Activated B cell treated with CpG ODN at 0.5 μM for 24 hours (primary cell): ENCODE measurements around the gene SUPT20H. TPM values are rescaled to one million over a fixed set of nuclear protein-coding genes. Genes with fewer than 3 reads are reported as not detected.

Source experiments
- ATAC-seq: fragments of 200-7000 bp; cut with Tn5 transposase; one replicate; pipeline ENCODE4 v1.10.0; 2021; ENCODE audit warnings: low read depth, mild to moderate bottlenecking, moderate library complexity
- CTCF ChIA-PET: fragments of 350-600 bp; sonication (Branson Sonifier 250); formaldehyde crosslinking; loops from one replicate; lab custom pipeline; 2021; ENCODE audit warnings: antibody characterized with exemption; lab: Charles Lee
- POLR2A ChIA-PET: fragments of 350-600 bp; sonication (Branson Sonifier 250); formaldehyde crosslinking; loops from one replicate; lab custom pipeline; 2021; ENCODE audit warnings: antibody characterized with exemption; lab: Charles Lee
- DNase-seq: peaks from one replicate; pipeline ENCODE4 v3.0.0; 2022
- H3K27ac Mint-ChIP-seq: one replicate; pipeline ENCODE4 v1.8.0; 2020; ENCODE audit warnings: mixed read lengths
- H3K27me3 Mint-ChIP-seq: one replicate; pipeline ENCODE4 v1.8.0; 2021; ENCODE audit warnings: mixed read lengths
- H3K36me3 Mint-ChIP-seq: one replicate; pipeline ENCODE4 v1.8.0; 2021; ENCODE audit warnings: low read depth, mixed read lengths
- H3K4me1 Mint-ChIP-seq: one replicate; pipeline ENCODE4 v1.8.0; 2021; ENCODE audit warnings: mixed read lengths
- H3K4me3 Mint-ChIP-seq: one replicate; pipeline ENCODE4 v1.8.0; 2020; ENCODE audit warnings: mild to moderate bottlenecking, mixed read lengths
- H3K9me3 Mint-ChIP-seq: one replicate; pipeline ENCODE4 v1.8.0; 2020; ENCODE audit warnings: mixed read lengths
- intact Hi-C: fragments of 100-400 bp; cut with micrococcal nuclease; formaldehyde crosslinking; loops from one replicate; pipeline ENCODE4 v1.15.1; 2024
- total RNA-seq: library from RNA; stranded (reverse); gene quantifications from 2 replicates; pipeline ENCODE4 v1.2.3, GENCODE V29; 2022
- TF ChIP-seq, protein P1 (sequence below): fragments of 200-600 bp; IDR thresholded peaks from one replicate; pipeline ENCODE4 v1.8.0; 2022; ENCODE audit warnings: antibody characterized with exemption, mild to moderate bottlenecking

SUPT20H gene
- total RNA-seq, 1 donor from 2014 or later: 66.6 TPM

DNA sequence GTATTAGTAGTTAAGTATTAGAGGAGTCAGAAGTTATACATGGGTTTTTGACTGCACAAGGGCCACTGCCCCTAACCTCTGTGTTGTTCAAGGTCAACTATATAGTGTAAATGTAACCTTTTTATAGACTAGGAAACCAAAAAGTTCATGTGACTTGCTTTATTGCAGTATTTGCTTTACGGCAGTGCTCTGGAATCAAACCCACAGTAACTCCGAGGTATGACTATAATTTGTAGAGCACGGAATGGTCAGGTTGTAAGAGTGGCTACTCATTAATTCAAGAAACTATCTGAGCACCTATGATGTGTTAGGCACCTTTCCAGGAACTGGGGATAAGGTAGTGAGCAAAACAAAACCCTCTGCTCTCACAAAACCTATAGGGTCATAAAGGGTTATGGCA, 22.2 kb downstream of the SUPT20H start:
- DNase-seq: no peak
- intact Hi-C loops: no loop called here
- no peak overlapping the region for H3K4me3 Mint-ChIP-seq
- H3K27me3 Mint-ChIP-seq: no peaks in the 10 kb centered on the region
- no peak for ATAC-seq
- no peak overlapping the region for H3K27ac Mint-ChIP-seq
- ChIA-PET CTCF (no interaction called here), POLR2A (interaction anchor here (0.7 kb wide), 1 partner anchor 10 kb away, joined by 8 read pairs; no protein-coding TSS in a partner anchor)
- H3K9me3 Mint-ChIP-seq: no peaks in the 10 kb centered on the region
- TF ChIP-seq, protein P1, sequence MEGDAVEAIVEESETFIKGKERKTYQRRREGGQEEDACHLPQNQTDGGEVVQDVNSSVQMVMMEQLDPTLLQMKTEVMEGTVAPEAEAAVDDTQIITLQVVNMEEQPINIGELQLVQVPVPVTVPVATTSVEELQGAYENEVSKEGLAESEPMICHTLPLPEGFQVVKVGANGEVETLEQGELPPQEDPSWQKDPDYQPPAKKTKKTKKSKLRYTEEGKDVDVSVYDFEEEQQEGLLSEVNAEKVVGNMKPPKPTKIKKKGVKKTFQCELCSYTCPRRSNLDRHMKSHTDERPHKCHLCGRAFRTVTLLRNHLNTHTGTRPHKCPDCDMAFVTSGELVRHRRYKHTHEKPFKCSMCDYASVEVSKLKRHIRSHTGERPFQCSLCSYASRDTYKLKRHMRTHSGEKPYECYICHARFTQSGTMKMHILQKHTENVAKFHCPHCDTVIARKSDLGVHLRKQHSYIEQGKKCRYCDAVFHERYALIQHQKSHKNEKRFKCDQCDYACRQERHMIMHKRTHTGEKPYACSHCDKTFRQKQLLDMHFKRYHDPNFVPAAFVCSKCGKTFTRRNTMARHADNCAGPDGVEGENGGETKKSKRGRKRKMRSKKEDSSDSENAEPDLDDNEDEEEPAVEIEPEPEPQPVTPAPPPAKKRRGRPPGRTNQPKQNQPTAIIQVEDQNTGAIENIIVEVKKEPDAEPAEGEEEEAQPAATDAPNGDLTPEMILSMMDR: no peak
- H3K4me1 Mint-ChIP-seq: no peaks in the 10 kb centered on the region
- H3K36me3 Mint-ChIP-seq: peaks cover 76% of the 10 kb centered on the region

DNA sequence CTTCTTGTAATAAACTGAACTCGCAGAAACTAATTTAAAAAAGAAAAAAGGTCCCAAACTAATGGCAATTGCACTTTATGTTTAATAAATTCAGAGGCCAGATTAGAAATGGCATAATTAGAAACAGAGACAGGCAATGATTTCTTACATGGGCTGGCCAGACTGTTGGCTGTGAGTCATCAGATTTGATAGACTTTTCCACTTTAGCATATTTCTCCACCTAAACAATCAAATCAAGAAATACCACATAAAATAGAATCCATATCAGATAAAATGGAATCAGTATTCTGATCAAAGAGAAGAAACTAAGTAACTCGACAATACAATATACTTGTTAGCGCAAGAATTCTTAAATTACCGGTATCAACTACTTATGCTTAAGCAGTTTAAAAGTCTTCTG, 29.9 kb downstream of the SUPT20H start:
- no peak for ATAC-seq
- Mint-ChIP-seq H3K27ac (no peak overlapping the region), H3K9me3 (no peaks in the 10 kb centered on the region), H3K4me1 (no peaks in the 10 kb centered on the region), H3K36me3 (peaks cover 67% of the 10 kb centered on the region), H3K27me3 (no peaks in the 10 kb centered on the region), H3K4me3 (no peak overlapping the region)
- intact Hi-C loops: loop anchor here (2.0 kb wide), 1 partner anchor 17 kb away; no protein-coding TSS in a partner anchor
- CTCF ChIA-PET: no interaction called here
- TF ChIP-seq, protein P1: no peak
- DNase-seq: no peak
- POLR2A ChIA-PET: no interaction called here

DNA sequence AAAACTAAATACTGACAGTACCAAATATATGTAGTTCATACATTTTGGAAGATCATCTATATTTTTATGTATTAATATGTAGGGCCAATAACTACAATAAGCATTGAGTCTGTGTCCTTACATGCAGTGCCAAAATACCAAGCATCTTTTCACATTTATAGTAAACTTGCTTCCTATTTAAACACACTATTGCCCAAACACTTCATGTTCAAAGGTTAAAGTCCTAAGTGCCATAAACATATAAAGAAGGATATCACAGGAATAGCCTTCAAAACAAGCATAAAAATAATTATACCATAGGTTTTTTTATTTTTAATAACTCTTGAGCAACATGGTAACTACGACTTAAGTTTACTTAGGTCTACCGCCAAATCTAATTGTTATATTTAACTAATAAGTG, 31.8 kb downstream of the SUPT20H start:
- ATAC-seq (no peak), DNase-seq (no peak)
- intact Hi-C loops: no loop called here
- Mint-ChIP-seq H3K27me3 (no peaks in the 10 kb centered on the region), H3K4me1 (no peaks in the 10 kb centered on the region), H3K9me3 (no peaks in the 10 kb centered on the region), H3K4me3 (no peak overlapping the region), H3K27ac (no peak overlapping the region), H3K36me3 (peaks cover 67% of the 10 kb centered on the region)
- POLR2A ChIA-PET: no interaction called here
- TF ChIP-seq, protein P1: no peak
- CTCF ChIA-PET: no interaction called here

DNA sequence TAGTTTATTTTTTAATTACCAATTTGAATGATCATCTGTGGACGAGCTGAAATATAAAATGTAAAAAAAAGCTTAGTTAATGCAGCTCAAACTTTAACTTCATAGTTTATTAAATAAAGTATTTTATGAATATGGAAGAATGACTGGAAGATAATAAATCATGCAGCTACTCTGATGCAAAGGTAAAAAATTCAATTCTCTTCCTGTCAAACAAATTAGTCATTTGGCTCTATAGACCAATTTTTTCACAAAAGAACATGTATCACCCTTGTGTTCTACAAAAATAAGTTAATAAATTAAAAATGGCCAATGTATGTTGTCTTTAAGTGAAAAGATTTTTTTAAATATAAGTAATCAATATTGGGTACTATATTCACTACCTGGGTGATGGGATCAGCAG, 32.7 kb downstream of the SUPT20H start:
- ChIA-PET POLR2A (interaction anchor here (0.6 kb wide), 1 partner anchor 27 kb away, joined by 8 read pairs; no protein-coding TSS in a partner anchor), CTCF (no interaction called here)
- H3K4me3 Mint-ChIP-seq: no peak overlapping the region
- TF ChIP-seq, protein P1: no peak
- H3K27ac Mint-ChIP-seq: no peak overlapping the region
- intact Hi-C loops: no loop called here
- no peaks in the 10 kb centered on the region for H3K27me3 Mint-ChIP-seq
- H3K4me1 Mint-ChIP-seq: no peaks in the 10 kb centered on the region
- ATAC-seq (no peak), DNase-seq (no peak)
- no peaks in the 10 kb centered on the region for H3K9me3 Mint-ChIP-seq
- H3K36me3 Mint-ChIP-seq: peaks cover 66% of the 10 kb centered on the region

DNA sequence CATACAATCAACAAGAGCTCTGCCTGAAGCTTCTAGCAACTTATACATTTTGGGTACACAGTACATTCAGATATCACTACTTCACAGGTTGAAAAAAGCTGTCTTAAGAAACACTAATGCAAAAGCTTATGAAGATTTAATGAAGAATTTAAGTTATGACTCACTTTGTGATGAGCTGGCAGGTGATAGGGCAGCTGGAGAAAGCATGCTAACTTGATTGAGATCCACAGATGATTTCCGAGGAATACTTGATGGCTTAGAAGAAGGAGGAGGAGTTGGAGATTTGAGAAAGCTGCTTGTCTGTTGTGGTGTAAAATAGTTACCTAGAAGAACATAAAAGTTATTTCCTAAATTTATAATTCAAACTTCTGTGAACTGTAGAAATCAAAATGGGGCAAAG, 35.6 kb downstream of the SUPT20H start:
- H3K9me3 Mint-ChIP-seq: no peaks in the 10 kb centered on the region
- H3K27ac Mint-ChIP-seq: no peak overlapping the region
- peaks cover 67% of the 10 kb centered on the region for H3K36me3 Mint-ChIP-seq
- intact Hi-C loops: no loop called here
- no peak for DNase-seq
- POLR2A ChIA-PET: no interaction called here
- TF ChIP-seq, protein P1: no peak
- no peak for ATAC-seq
- CTCF ChIA-PET: no interaction called here
- no peak overlapping the region for H3K4me3 Mint-ChIP-seq
- H3K27me3 Mint-ChIP-seq: no peaks in the 10 kb centered on the region
- H3K4me1 Mint-ChIP-seq: no peaks in the 10 kb centered on the region
